ENCODE measurements around the gene BTG4.
A peak's percentile ranks its signal among the peaks of the same experiment; 100 is the strongest.

Gene BTG4

GRCh38 chr11:111452817-111453552 lies 59.2 kb downstream of the BTG4 start:
- DNase-seq = no peak

GRCh38 chr11:111452146-111452545 lies 60.0 kb downstream of the BTG4 start:
- DNase-seq = no peak

GRCh38 chr11:111450480-111451320 lies 61.5 kb downstream of the BTG4 start:
- no peak for DNase-seq

- no peak for DNase-seq
Measured at GRCh38 chr11:111449696-111450479, 62.3 kb downstream of the BTG4 start.

GRCh38 chr11:111448831-111449557 lies 63.2 kb downstream of the BTG4 start:
- no peak for DNase-seq

- no peak for DNase-seq
Measured at GRCh38 chr11:111448414-111448813, 63.8 kb downstream of the BTG4 start.

GRCh38 chr11:111447931-111448330 lies 64.3 kb downstream of the BTG4 start:
- no peak for DNase-seq

- no peak for DNase-seq
Measured at GRCh38 chr11:111447112-111447471, 65.1 kb downstream of the BTG4 start.

GRCh38 chr11:111446404-111447111 lies 65.6 kb downstream of the BTG4 start:
- DNase-seq = peak; percentile 97

- no peak for DNase-seq
Measured at GRCh38 chr11:111445586-111445985, 66.6 kb downstream of the BTG4 start.

All from NCI-H1092 treated with DMSO at 0.1 percent for 48 hours (cell line).